GM08714 (cell line): ENCODE results near the gene TMEM18.
"Not testable (repeated sequence)": the region's sequence is repeated elsewhere in the genome, so short reads cannot be mapped to it uniquely, and the experiment has no call there.

Experiments used
- H3K4me3 ChIP-seq: fragments of 200-500 bp; sonication (Bioruptor generic); 2 replicates; pipeline ENCODE4 v1.5.1; 2014; ENCODE audit warnings: mild to moderate bottlenecking, low read length, inconsistent platforms
- ZNF274 ChIP-seq: IDR thresholded peaks from 2 replicates; pipeline ENCODE4 v1.6.1; 2012; ENCODE audit warnings: mild to moderate bottlenecking, low read depth, low read length

The TMEM18 gene

DNA sequence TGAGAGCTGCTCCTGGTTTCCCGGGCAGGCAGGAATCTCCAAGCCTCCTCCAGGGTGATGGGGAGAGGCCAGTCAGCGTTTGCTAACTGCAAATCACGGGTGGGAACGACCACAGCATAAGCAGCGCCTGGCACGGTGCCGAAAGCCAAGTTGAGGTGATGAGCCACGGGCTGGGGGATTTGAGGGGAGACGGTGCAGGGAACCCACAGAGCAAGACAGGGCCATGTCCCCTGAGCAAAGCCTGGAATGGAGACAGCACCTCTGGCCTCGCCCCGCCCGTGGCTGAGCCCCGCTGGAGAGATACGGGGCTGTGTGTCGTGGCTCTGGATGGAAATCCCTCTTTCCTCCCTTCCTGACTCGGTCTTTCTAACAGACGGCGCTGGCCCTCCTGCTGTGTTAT lies 31.5 kb upstream of the TMEM18 start:
- no peak for TF ChIP-seq ZNF274
- no peak overlapping the region for H3K4me3 ChIP-seq

- TF ChIP-seq ZNF274, result no peak
- H3K4me3 ChIP-seq, result no peak overlapping the region
Measured at GRCh38 chr2:705971-706511, 28.8 kb upstream of the TMEM18 start.

GRCh38 chr2:702765-703164 lies 25.6 kb upstream of the TMEM18 start:
- H3K4me3 ChIP-seq, result not testable (repeated sequence)

DNA sequence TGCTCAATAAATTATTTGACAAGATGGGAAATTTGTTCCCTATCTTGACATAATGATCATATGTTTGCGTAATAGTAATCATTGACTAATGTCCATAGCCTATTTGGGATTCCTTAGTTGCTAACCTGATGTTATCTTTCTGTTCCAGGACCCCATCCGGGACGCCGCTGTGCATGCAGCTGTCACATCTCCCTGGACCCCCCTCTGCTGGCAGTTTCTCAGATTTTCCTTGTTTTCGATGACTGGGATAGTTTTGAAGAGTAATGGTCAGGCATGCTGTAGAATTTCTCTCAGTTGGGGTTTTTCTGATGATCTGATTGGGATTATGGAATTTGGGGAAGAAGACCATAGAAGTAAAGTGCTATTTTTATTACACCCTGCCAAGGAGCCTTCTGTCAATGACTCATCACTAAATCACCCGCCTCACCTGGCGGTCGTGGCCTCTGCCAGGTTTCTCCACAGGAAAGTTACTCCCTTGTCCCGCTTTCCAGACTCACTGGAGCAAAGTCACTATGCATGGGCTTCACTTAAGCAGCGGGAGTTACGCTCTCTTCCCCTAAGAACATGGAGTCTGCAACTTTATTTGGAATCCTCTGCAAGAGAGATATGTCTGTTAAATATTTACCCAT lies 19.9 kb upstream of the TMEM18 start:
- no peak for TF ChIP-seq ZNF274
- H3K4me3 ChIP-seq, result no peak overlapping the region

DNA sequence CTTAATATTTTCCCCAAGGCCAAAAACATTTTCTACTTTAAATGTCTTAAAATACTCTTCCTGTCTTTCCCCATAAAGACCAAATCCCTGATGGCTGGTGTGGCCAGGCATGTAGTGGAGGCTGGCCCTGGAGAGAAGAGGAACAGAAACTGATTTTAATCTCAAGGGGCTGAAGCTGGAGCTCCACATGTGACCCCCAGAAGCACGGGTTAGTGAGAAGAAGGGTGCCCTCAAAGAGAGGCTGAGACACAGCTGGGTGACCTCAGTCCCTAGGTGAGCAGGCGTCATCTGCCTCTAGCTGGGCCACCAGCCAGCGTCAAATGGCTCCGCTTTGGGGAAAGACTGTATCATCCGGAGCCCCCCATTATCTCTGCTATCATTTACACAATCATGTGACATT lies 19.3 kb upstream of the TMEM18 start:
- no peak for TF ChIP-seq ZNF274
- H3K4me3 ChIP-seq, result no peak overlapping the region

- no peak overlapping the region for H3K4me3 ChIP-seq
- TF ChIP-seq ZNF274, result no peak
Measured at GRCh38 chr2:694906-695510, 17.8 kb upstream of the TMEM18 start.

DNA sequence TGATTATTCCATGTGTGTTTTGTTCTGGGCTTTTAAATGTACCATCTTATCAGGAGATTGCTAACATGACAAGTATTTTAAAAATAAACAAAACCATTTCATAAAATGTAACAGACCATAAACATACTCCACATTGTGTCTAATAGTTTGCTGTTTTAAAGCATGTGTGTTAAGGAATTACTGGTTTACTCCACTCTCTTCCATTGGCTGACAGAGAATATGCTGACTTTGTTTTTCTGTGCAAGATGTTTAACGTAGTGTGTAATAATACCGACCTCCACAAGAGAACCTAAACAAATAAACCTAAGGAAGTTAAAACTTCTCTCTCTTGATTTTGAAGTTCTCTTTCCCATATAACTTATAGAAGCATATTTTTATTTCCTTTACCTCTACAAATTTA lies 17.0 kb upstream of the TMEM18 start:
- TF ChIP-seq ZNF274, result no peak

GRCh38 chr2:693606-694005 lies 16.4 kb upstream of the TMEM18 start:
- H3K4me3 ChIP-seq, result no peak overlapping the region

More for the DNA sequence above, 17.0 kb upstream of the TMEM18 start:
- H3K4me3 ChIP-seq, result no peak overlapping the region

GRCh38 chr2:692767-693166 lies 15.6 kb upstream of the TMEM18 start:
- H3K4me3 ChIP-seq, result no peak overlapping the region
- TF ChIP-seq ZNF274, result no peak

More at GRCh38 chr2:693606-694005, 16.4 kb upstream of the TMEM18 start:
- TF ChIP-seq ZNF274, result no peak

GRCh38 chr2:691821-692761 lies 14.9 kb upstream of the TMEM18 start:
- H3K4me3 ChIP-seq, result no peak overlapping the region
- TF ChIP-seq ZNF274, result no peak

DNA sequence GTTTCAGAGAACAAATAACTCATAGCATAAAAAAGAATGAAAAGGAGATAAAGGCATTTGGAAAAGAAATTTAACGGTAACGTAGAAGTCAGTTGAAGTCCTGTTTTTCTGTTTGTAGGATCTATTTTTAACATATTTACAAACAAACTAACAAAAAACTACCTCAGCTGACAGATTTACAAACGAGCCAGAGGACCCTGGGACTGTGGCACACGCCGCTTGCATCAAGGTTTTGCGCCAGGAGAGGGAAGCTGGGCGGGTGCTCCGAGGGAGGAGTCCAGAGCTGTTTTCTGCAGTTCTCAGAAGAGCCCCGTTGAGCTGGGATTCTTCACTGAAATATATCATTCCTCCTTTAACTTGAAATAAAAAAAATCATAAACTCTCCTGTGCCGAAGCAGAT lies 13.6 kb upstream of the TMEM18 start:
- TF ChIP-seq ZNF274, result no peak

DNA sequence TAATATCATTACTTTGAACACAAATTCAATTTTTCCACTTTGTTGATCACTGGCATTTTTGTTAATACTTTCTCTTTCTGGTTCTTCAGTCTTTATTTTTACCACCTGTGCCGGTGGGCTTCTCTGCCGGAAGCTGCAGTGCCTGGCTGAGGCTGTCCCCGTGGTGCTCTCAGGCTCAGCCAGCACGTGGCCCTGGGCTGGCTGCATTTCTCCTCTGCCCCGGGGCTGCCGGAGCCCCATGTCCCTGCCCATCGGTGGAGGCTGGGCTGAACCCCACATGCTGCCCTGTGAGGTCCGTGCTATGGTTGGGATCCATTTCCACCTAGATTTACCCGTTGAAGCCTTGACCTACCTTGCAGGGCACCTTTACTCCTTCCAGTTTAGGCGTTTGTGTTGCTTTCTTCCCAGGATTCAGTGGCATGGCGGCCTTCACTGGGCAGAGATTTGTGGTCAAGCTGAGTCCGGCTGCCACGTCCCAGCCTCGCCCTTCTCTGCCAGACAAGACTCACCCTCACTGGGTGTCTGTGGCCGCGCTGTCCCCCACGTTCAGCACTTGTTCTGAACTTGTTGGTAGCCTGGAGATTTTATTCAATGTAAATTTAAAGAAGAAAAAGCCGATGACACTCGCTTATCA lies 12.8 kb upstream of the TMEM18 start:
- TF ChIP-seq ZNF274, result no peak
- no peak overlapping the region for H3K4me3 ChIP-seq

More for the DNA sequence above, 13.6 kb upstream of the TMEM18 start:
- H3K4me3 ChIP-seq, result no peak overlapping the region

DNA sequence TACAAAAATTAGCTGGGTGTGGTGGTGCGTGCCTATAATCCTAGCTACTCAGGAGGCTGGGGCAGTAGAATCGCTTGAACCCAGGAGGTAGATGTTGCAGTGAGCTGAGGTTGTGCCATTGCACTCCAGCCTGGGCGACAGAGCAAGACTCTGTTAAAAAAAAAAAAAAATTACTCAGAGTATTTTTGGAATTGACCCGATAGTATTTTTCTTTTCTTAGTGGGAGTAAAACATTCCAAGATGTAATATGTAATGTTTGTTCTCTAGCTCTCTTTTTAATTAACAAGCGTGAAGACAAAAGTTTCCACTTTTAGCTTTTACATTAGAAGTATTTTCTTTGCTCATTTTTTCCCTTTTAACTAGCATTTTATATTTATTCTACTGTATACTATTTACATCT lies 12.0 kb upstream of the TMEM18 start:
- no peak overlapping the region for H3K4me3 ChIP-seq
- no peak for TF ChIP-seq ZNF274

- TF ChIP-seq ZNF274, result no peak
Measured at GRCh38 chr2:688504-689076, 11.4 kb upstream of the TMEM18 start.

DNA sequence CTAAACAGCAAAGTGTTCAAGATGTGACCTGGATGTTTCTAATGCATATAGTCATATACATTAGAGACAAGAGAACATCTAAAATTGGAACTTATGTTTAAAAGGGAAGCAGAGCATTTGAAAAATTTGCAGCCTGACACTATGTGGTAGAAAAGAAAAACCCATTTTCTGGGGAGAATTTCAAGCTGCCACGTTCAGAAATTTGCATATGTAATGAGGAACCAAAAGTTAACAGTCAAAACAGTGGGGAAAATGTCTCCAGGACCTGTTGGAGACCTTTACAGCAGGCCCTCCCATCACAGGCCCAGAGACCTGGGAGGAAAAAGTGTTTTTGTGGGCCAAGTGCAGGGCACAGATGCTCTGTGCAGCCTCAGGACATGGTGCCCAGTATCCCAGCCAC lies 8.2 kb upstream of the TMEM18 start:
- no peak for TF ChIP-seq ZNF274

More at GRCh38 chr2:688504-689076, 11.4 kb upstream of the TMEM18 start:
- no peak overlapping the region for H3K4me3 ChIP-seq

DNA sequence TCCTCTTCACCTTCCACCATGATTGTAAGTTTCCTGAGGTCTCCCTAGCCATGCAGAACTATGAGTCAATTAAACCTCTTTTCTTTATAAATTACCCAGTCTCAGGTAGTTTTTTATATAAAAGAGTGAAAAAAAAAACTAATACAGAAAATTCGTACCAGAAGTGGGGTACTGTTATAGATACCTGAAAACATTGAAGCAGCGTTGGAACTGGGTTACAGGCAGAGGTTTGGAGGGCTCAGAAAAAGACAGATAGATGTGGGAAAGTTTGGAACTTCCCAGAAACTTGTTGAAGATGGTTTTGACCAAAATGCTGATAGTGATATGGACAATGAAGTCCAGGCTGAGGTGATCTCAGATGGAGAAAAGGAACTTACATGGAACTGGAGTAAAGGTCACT lies 7.7 kb upstream of the TMEM18 start:
- not testable (repeated sequence) for H3K4me3 ChIP-seq

More for the DNA sequence above, 8.2 kb upstream of the TMEM18 start:
- H3K4me3 ChIP-seq, result no peak overlapping the region
